ENCODE measurements around the gene XRCC4.

XRCC4 gene

DNA sequence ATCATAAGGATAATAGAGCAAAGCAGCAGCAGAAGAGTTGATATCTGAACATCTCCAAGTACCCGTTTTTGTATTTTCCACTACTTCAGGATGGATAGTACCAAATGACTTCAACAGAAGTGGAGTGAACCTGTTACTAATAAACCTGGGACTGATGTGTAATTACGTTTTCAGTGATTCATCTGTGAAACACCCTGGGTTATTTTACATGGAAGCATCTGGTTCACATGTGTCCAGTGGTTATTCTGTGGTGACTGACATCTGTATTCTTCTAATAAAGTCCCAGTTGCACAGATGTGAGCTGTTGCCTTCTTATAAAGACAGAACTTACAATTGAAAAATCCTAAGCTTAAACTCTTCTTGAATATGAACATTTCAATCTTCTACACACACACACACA, 254.5 kb downstream of the XRCC4 start:
- no peak overlapping the region for H3K4me3 ChIP-seq (ENCODE audit: low read depth, low read length)
- POLR2A ChIA-PET, result no interaction called here
- TF ChIP-seq, protein P1, sequence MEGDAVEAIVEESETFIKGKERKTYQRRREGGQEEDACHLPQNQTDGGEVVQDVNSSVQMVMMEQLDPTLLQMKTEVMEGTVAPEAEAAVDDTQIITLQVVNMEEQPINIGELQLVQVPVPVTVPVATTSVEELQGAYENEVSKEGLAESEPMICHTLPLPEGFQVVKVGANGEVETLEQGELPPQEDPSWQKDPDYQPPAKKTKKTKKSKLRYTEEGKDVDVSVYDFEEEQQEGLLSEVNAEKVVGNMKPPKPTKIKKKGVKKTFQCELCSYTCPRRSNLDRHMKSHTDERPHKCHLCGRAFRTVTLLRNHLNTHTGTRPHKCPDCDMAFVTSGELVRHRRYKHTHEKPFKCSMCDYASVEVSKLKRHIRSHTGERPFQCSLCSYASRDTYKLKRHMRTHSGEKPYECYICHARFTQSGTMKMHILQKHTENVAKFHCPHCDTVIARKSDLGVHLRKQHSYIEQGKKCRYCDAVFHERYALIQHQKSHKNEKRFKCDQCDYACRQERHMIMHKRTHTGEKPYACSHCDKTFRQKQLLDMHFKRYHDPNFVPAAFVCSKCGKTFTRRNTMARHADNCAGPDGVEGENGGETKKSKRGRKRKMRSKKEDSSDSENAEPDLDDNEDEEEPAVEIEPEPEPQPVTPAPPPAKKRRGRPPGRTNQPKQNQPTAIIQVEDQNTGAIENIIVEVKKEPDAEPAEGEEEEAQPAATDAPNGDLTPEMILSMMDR (IDR thresholded peaks at IDR 0.05; ENCODE audit: insufficient read depth, low read length, missing control alignments), result no peak
- DNase-seq (ENCODE audit: low read depth, low spot score), result no peak
- CTCF ChIA-PET, result no interaction called here

DNA sequence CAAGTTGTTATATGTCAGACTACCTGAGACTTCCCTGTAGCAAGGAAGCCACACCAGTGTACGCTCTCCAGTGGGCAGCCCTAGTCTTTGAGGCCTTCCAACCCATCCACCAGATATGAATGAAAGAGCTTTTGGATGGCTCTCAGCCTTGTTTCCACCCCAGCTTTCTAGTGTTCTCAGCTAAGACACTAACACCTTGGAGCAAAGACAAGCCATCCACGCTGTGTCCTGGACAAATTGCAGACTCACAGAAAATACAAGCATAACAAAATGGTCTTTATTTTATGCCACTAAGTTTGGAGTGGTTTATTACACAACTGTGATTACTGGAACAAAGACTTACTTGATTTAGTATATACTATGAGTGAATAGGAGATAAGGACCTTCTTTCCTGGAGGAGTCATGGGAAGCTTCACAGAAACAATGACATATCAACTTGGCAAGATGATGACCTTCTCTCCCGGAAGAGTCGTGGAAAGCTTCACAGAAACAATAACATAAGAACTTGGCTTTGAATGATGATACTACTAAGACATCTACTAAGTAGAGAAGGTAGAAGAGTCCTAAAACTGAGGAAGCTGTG, 260.2 kb downstream of the XRCC4 start:
- TF ChIP-seq, protein P1 (IDR thresholded peaks at IDR 0.05; ENCODE audit: insufficient read depth, low read length, missing control alignments), result no peak
- DNase-seq (ENCODE audit: low read depth, low spot score), result no peak
- no peak overlapping the region for H3K4me3 ChIP-seq (ENCODE audit: low read depth, low read length)
- ChIA-PET POLR2A (no interaction called here), CTCF (interaction anchor here (0.5 kb wide), 1 partner anchor 151 kb away, joined by 3 read pairs; no protein-coding TSS in a partner anchor)

DNA sequence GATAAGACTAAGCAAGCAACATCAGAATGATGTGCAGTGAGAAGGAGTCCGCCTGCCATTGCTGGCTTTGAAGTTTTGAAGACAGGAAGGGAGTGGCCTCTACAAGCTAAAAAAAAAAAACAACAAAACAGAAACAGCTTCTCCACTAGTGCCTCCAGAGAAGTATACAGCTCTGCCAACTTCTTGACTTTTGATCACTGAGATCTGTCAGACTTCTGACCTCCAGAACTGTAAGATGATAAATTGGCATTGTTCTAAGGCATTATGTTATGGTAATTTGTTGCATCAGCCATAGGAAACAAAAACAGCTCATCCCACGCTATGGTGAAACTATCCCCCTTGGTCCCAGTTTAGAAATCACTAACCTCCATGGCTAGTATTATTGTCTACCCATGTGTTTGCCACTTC, 263.2 kb downstream of the XRCC4 start:
- CTCF ChIA-PET, result no interaction called here
- POLR2A ChIA-PET, result no interaction called here
- TF ChIP-seq, protein P1 (IDR thresholded peaks at IDR 0.05; ENCODE audit: insufficient read depth, low read length, missing control alignments), result no peak
- DNase-seq (ENCODE audit: low read depth, low spot score), result no peak
- H3K4me3 ChIP-seq (ENCODE audit: low read depth, low read length), result no peak overlapping the region

DNA sequence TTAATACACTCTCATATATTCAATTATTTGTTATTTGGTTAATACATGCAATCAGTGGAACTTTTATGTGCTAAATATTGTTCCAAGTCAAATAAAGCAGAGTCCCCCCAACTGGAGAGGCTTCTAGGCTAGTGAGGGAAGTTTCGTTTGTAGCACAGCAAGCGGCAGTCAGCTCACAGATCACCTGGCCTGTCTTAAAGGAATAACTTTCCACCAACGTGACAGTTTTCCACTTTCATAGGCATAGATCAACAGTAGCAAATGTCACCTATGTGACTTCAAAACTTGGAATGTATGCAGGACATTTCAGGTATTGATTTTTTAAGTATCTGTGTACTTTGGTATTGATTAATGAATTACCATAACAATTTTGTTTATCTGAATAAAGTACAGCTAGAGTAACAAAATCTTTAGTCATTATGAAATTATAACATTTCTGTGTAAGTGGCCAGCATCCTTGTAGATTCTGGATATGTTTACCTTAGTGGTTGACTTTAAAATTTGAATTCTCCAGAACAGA, 264.5 kb downstream of the XRCC4 start:
- TF ChIP-seq, protein P1 (IDR thresholded peaks at IDR 0.05; ENCODE audit: insufficient read depth, low read length, missing control alignments), result no peak
- ChIA-PET POLR2A (no interaction called here), CTCF (no interaction called here)
- DNase-seq (ENCODE audit: low read depth, low spot score), result no peak
- no peak overlapping the region for H3K4me3 ChIP-seq (ENCODE audit: low read depth, low read length)

DNA sequence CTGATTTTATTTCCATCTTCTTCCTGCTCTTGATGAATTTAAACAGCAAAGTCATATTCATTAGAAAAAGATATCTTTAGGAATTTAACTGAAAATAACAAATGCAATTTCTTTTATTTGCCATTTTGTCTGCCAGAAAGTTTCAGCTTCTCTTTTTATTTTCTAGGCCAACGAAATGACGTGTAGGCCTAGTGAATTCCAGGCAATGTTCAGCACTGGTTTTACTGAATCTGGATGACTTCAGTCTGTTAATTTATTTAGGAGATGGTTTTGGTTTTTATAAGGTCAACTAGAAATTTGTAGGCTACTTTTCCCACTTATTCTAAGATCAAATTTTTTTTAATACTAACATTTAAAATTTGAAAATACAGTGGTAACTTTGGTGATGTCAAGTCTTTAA, 265.1 kb downstream of the XRCC4 start:
- ChIA-PET CTCF (no interaction called here), POLR2A (no interaction called here)
- TF ChIP-seq, protein P1 (IDR thresholded peaks at IDR 0.05; ENCODE audit: insufficient read depth, low read length, missing control alignments), result no peak
- H3K4me3 ChIP-seq (ENCODE audit: low read depth, low read length), result no peak overlapping the region
- DNase-seq (ENCODE audit: low read depth, low spot score), result no peak

DNA sequence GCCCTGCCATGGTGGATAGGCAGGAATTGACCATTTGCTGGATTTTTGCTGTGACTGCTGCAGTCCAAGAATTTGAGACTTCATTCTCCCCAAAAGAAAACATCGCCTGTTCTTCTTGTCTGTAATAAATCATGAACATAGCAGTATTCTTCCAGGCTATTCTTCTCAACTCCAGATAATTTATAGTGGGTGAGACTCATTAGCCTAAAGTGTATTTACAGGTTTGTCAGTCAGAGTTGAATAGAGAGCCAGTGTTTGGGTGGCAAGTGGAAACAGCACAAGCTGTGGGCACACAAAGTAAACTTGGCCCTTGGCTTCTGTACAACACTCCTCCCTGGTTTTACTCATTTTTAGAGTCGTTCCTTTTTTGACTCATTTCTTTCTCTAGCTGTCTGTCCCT, 266.0 kb downstream of the XRCC4 start:
- TF ChIP-seq, protein P1 (IDR thresholded peaks at IDR 0.05; ENCODE audit: insufficient read depth, low read length, missing control alignments), result no peak
- no peak for DNase-seq (ENCODE audit: low read depth, low spot score)
- ChIA-PET CTCF (no interaction called here), POLR2A (no interaction called here)
- no peak overlapping the region for H3K4me3 ChIP-seq (ENCODE audit: low read depth, low read length)
